HG02610 (cell line): Measurements from ENCODE around the gene IFNAR2.
A peak's percentile ranks its signal among the peaks of the same experiment; 100 is the strongest.

ENCODE experiments used
- ATAC-seq: cut with Tn5 transposase; IDR thresholded peaks from one replicate; pipeline ENCODE4 v1.9.1; 2021; ENCODE audit warnings: mild to moderate bottlenecking, moderate library complexity; ENCODE audit not compliant: unreplicated experiment

Gene IFNAR2

GRCh38 chr21:33266050-33266788, 36.5 kb downstream of the IFNAR2 start, which contains the start of gene IL10RB:
TSS of gene IL10RB (plus strand) at chr21:33266367. CDS start at chr21:33266466, 99 bp downstream.
- ATAC-seq, result peak; percentile 29

GRCh38 chr21:33266789-33267135, 37.0 kb downstream of the IFNAR2 start:
- ATAC-seq, result no peak

GRCh38 chr21:33267250-33267649, 37.5 kb downstream of the IFNAR2 start:
- no peak for ATAC-seq

GRCh38 chr21:33268393-33268736, 38.6 kb downstream of the IFNAR2 start:
- ATAC-seq, result peak; percentile 9

GRCh38 chr21:33268737-33269441, 39.2 kb downstream of the IFNAR2 start:
- peak; percentile 79 for ATAC-seq

GRCh38 chr21:33270986-33271385, 41.2 kb downstream of the IFNAR2 start:
- no peak for ATAC-seq

GRCh38 chr21:33273044-33273443, 43.3 kb downstream of the IFNAR2 start:
- no peak for ATAC-seq

- no peak for ATAC-seq
Measured at GRCh38 chr21:33278721-33279120, 49.0 kb downstream of the IFNAR2 start.

GRCh38 chr21:33279330-33279820, 49.6 kb downstream of the IFNAR2 start:
- no peak for ATAC-seq
